IMR-90 (cell line): ENCODE results near the gene GTF2A1. TPM values are rescaled to one million over a fixed set of nuclear protein-coding genes. Genes with fewer than 3 reads are reported as not detected.

Experiments used
- ATAC-seq: fragments of 200-7000 bp; cut with Tn5 transposase; 2 replicates; pipeline ENCODE4 v1.9.1; 2020; ENCODE audit warnings: low read depth, mild to moderate bottlenecking, moderate library complexity
- BruUV-seq: library from RNA; stranded (reverse); fragments of 400-500 nt; replicated peaks from 2 replicates; lab custom pipeline; 2021; lab: Mats Ljungman, UMichigan
- CTCF ChIA-PET: fragments of 300-600 bp; formaldehyde crosslinking; extraction: SDS; loops from one replicate; lab custom pipeline; 2021; ENCODE audit warnings: antibody characterized with exemption; lab: Yijun Ruan, JAX
- POLR2A ChIA-PET: fragments of 300-600 bp; sonication (Branson Sonifier 250); formaldehyde crosslinking; loops from one replicate; lab custom pipeline; 2022; ENCODE audit warnings: antibody characterized with exemption; ENCODE audit not compliant: unreplicated experiment; lab: Charles Lee
- DNase-seq: peaks from one replicate; pipeline ENCODE4 v3.0.0; 2013
- H2AFZ ChIP-seq: replicated peaks from 2 replicates; pipeline ENCODE3; 2013; ENCODE audit warnings: low read length, mild to moderate bottlenecking; ENCODE audit not compliant: poor library complexity
- H2AK5ac ChIP-seq: 2 replicates; pipeline ENCODE4 v1.6.1; 2013; ENCODE audit warnings: low read depth, low read length, inconsistent platforms
- H2AK9ac ChIP-seq: replicated peaks from 2 replicates; pipeline ENCODE3; 2013; ENCODE audit warnings: mild to moderate bottlenecking, low read depth, low read length, moderate library complexity; ENCODE audit not compliant: poor library complexity
- H2BK120ac ChIP-seq: 2 replicates; pipeline ENCODE4 v1.6.1; 2013; ENCODE audit warnings: low read depth, low read length, inconsistent platforms
- H2BK15ac ChIP-seq: 3 replicates; pipeline ENCODE4 v1.6.1; 2013; ENCODE audit warnings: low read depth, low read length, inconsistent platforms
- H2BK20ac ChIP-seq: 2 replicates; pipeline ENCODE4 v1.6.1; 2013; ENCODE audit warnings: low read depth, mild to moderate bottlenecking, inconsistent platforms, low read length, moderate library complexity
- H2BK5ac ChIP-seq: 2 replicates; pipeline ENCODE4 v1.6.1; 2013; ENCODE audit warnings: mild to moderate bottlenecking, low read depth, low read length, inconsistent platforms; ENCODE audit not compliant: poor library complexity, severe bottlenecking
- H3K14ac ChIP-seq: replicated peaks from 2 replicates; pipeline ENCODE4 v1.6.1; 2013; ENCODE audit warnings: low read depth, low read length, inconsistent platforms
- H3K18ac ChIP-seq: 2 replicates; pipeline ENCODE4 v1.6.1; 2013; ENCODE audit warnings: low read depth, low read length, control low read depth
- H3K23ac ChIP-seq: 2 replicates; pipeline ENCODE4 v1.6.1; 2013; ENCODE audit warnings: low read depth, low read length, inconsistent platforms
- H3K27ac ChIP-seq: 2 replicates; pipeline ENCODE4 v1.5.1; 2013; ENCODE audit warnings: mild to moderate bottlenecking, control low read depth, low read length; ENCODE audit not compliant: insufficient read depth
- H3K27me3 ChIP-seq: 2 replicates; pipeline ENCODE4 v1.6.1; 2013; ENCODE audit warnings: low read length; ENCODE audit not compliant: control insufficient read depth, insufficient read depth
- H3K36me3 ChIP-seq: 2 replicates; pipeline ENCODE4 v1.6.1; 2013; ENCODE audit warnings: low read length, mixed read lengths; ENCODE audit not compliant: control insufficient read depth, insufficient read depth
- H3K4ac ChIP-seq: 2 replicates; pipeline ENCODE4 v1.6.1; 2013; ENCODE audit warnings: low read depth, low read length, inconsistent platforms
- H3K4me1 ChIP-seq: 2 replicates; pipeline ENCODE4 v1.6.1; 2013; ENCODE audit warnings: low read length, mixed read lengths; ENCODE audit not compliant: control insufficient read depth, insufficient read depth
- H3K4me2 ChIP-seq: 2 replicates; pipeline ENCODE4 v1.6.1; 2013; ENCODE audit warnings: low read depth, mild to moderate bottlenecking, control low read depth, low read length, moderate library complexity
- H3K4me3 ChIP-seq: 2 replicates; pipeline ENCODE4 v1.5.1; 2013; ENCODE audit warnings: low read depth, mild to moderate bottlenecking, control low read depth, low read length, moderate library complexity; ENCODE audit not compliant: insufficient read depth
- H3K56ac ChIP-seq: 2 replicates; pipeline ENCODE4 v1.6.1; 2013; ENCODE audit warnings: low read length, inconsistent platforms; ENCODE audit not compliant: insufficient read depth; ENCODE audit errors: extremely low read depth
- H3K79me1 ChIP-seq, 2 experiments: 2 replicates each; pipeline ENCODE4 v1.6.1; 2013; ENCODE audit warnings: low read length in 2 of 2, inconsistent platforms in 1 of 2, low read depth in 1 of 2
- H3K9ac ChIP-seq: 2 replicates; pipeline ENCODE4 v1.6.1; 2013; ENCODE audit warnings: low read depth, low read length, control low read depth
- H3K9me1 ChIP-seq: 2 replicates; pipeline ENCODE4 v1.6.1; 2013; ENCODE audit warnings: low read length, inconsistent platforms; ENCODE audit not compliant: insufficient read depth
- H3K9me3 ChIP-seq: 2 replicates; pipeline ENCODE4 v1.6.1; 2013; ENCODE audit warnings: low read length; ENCODE audit not compliant: control insufficient read depth, insufficient read depth
- H4K20me1 ChIP-seq: 2 replicates; pipeline ENCODE4 v1.6.1; 2013; ENCODE audit warnings: low read length, inconsistent platforms; ENCODE audit not compliant: insufficient read depth
- H4K5ac ChIP-seq: 2 replicates; pipeline ENCODE4 v1.6.1; 2013; ENCODE audit warnings: mild to moderate bottlenecking, low read depth, low read length, control low read depth
- H4K8ac ChIP-seq, 2 experiments: 2 replicates each; pipeline ENCODE4 v1.6.1; 2013; ENCODE audit warnings: low read depth in 2 of 2, low read length in 2 of 2, control low read depth in 1 of 2, inconsistent platforms in 1 of 2
- H4K91ac ChIP-seq: 2 replicates; pipeline ENCODE4 v1.6.1; 2013; ENCODE audit warnings: low read depth, low read length, inconsistent platforms; ENCODE audit not compliant: insufficient read depth
- BHLHE40 ChIP-seq: fragments of 150-350 bp; IDR thresholded peaks from 2 replicates; pipeline ENCODE4 v1.6.1; 2016; ENCODE audit warnings: mild to moderate bottlenecking, low read depth, low read length
- CEBPB ChIP-seq: IDR thresholded peaks from 2 replicates; pipeline ENCODE4 v1.6.1; 2012; ENCODE audit warnings: low read depth, low read length, improper control_type of control experiment
- CHD1 ChIP-seq: IDR thresholded peaks from 2 replicates; pipeline ENCODE4 v1.6.1; 2012; ENCODE audit warnings: low read depth, low read length, improper control_type of control experiment
- CTCF ChIP-seq: conservative IDR thresholded peaks from 2 replicates; pipeline ENCODE4 v1.5.1; 2012; ENCODE audit warnings: mild to moderate bottlenecking, low read depth, low read length, improper control_type of control experiment
- ELK1 ChIP-seq: fragments of 150-350 bp; IDR thresholded peaks from 2 replicates; pipeline ENCODE4 v1.6.1; 2016; ENCODE audit warnings: low read depth, mild to moderate bottlenecking, low read length, moderate library complexity, borderline replicate concordance
- FOS ChIP-seq: fragments of 150-350 bp; IDR thresholded peaks from 2 replicates; pipeline ENCODE4 v1.6.1; 2016; ENCODE audit warnings: low read depth, low read length
- MAFK ChIP-seq: IDR thresholded peaks from 2 replicates; pipeline ENCODE4 v1.6.1; 2012; ENCODE audit warnings: low read depth, low read length, improper control_type of control experiment
- MAZ ChIP-seq: IDR thresholded peaks from 2 replicates; pipeline ENCODE4 v1.6.1; 2012; ENCODE audit warnings: low read depth, mild to moderate bottlenecking, low read length, improper control_type of control experiment, moderate library complexity, borderline replicate concordance
- MXI1 ChIP-seq: IDR thresholded peaks from 2 replicates; pipeline ENCODE4 v1.6.1; 2012; ENCODE audit warnings: low read depth, mild to moderate bottlenecking, low read length, moderate library complexity, borderline replicate concordance
- NFE2L2 ChIP-seq: fragments of 150-350 bp; IDR thresholded peaks from 2 replicates; pipeline ENCODE4 v1.6.1; 2016; ENCODE audit warnings: low read depth, mild to moderate bottlenecking, low read length
- POLR2A ChIP-seq: IDR thresholded peaks from 2 replicates; pipeline ENCODE4 v1.6.1; 2012; ENCODE audit warnings: mild to moderate bottlenecking, low read depth, low read length
- RAD21 ChIP-seq: IDR thresholded peaks from 2 replicates; pipeline ENCODE4 v1.6.1; 2012; ENCODE audit warnings: low read length, improper control_type of control experiment
- RCOR1 ChIP-seq: IDR thresholded peaks from 2 replicates; pipeline ENCODE4 v1.6.1; 2012; ENCODE audit warnings: mild to moderate bottlenecking, low read length, improper control_type of control experiment; ENCODE audit not compliant: insufficient replicate concordance
- RFX5 ChIP-seq: IDR thresholded peaks from 2 replicates; pipeline ENCODE4 v1.8.0; 2012; ENCODE audit warnings: low read depth, mild to moderate bottlenecking, low read length, moderate library complexity
- SMC3 ChIP-seq: fragments of 150-350 bp; IDR thresholded peaks from 2 replicates; pipeline ENCODE4 v1.6.1; 2016; ENCODE audit warnings: low read depth, mild to moderate bottlenecking, antibody characterized with exemption, low read length, moderate library complexity
- USF2 ChIP-seq: fragments of 150-350 bp; IDR thresholded peaks from 2 replicates; pipeline ENCODE4 v1.6.1; 2017; ENCODE audit warnings: mild to moderate bottlenecking, antibody characterized with exemption, low read length, low read depth
- WGBS, 2 experiments: methylation state at CpG; one replicate each; pipeline versions ENCODE4 v1.1.5 to v1.1.7; 2013; ENCODE audit warnings: missing lambda C conversion rate in 2 of 2; ENCODE audit not compliant: insufficient read length in 1 of 2; ENCODE audit errors: extremely low coverage in 2 of 2; 5-methylcytosine and 5-hydroxymethylcytosine counted together
- dilution Hi-C: fragments of 300-500 bp; cut with HindIII; formaldehyde crosslinking; loops from one replicate; pipeline ENCODE4 v1.14.3; 2018; ENCODE audit warnings: low sequenced_read_pairs; ENCODE audit not compliant: unreplicated experiment
- in situ Hi-C: fragments of 300-500 bp; cut with MboI; formaldehyde crosslinking; loops from 3 replicates; pipeline ENCODE4 v1.14.3; 2019; ENCODE audit warnings: low sequenced_read_pairs, inconsistent platforms, mixed read lengths
- intact Hi-C: fragments of 100-400 bp; cut with micrococcal nuclease; formaldehyde crosslinking; loops from 2 replicates; pipeline ENCODE4 v1.10.0; 2022
- polyA plus RNA-seq, 3 experiments: library from polyadenylated mRNA; depleted of rRNA; stranded (reverse); fragments of >200 nt; gene quantifications; 2 replicates each; pipeline ENCODE4 v1.2.3, GENCODE V29; 2012; ENCODE audit warnings: low replicate concordance in 1 of 3
- total RNA-seq: library from RNA; depleted of rRNA; stranded (reverse); fragments of >200 nt; gene quantifications from 2 replicates; pipeline ENCODE4 v1.2.3, GENCODE V29; 2012

GTF2A1 gene
- total and polyA plus RNA-seq, 2 of the 4 experiments (the other 2 are of a cell fraction), result 16.0 to 60.4 TPM

GRCh38 chr14:81127785-81128184, 93.0 kb downstream of the GTF2A1 start:
- DNase-seq (peak; percentile 11), ATAC-seq (no peak)
- Histone ChIP-seq H3K9me3 (no peaks in the 10 kb centered on the region), H3K36me3 (no peaks in the 10 kb centered on the region), H3K56ac (no peak overlapping the region), H3K9ac (no peak overlapping the region), H3K4me2 (no peak overlapping the region), H4K8ac (no peak overlapping the region), H2AK9ac (no peak overlapping the region), H2BK120ac (no peak overlapping the region), H4K5ac (no peak overlapping the region), H3K4me3 (no peak overlapping the region), H2BK20ac (no peak overlapping the region), H2BK5ac (no peak overlapping the region), H3K27ac (no peak overlapping the region), H4K91ac (no peak overlapping the region), H2AK5ac (no peak overlapping the region), H3K9me1 (no peaks in the 10 kb centered on the region), H4K20me1 (no peaks in the 10 kb centered on the region), H3K27me3 (peaks cover 2% of the 10 kb centered on the region; the same call in 1 of the 2 replicates), H3K23ac (no peak overlapping the region), H3K79me1 (no peaks in the 10 kb centered on the region), H3K4me1 (no peaks in the 10 kb centered on the region), H2AFZ (no peak overlapping the region), H3K18ac (no peak overlapping the region), H3K14ac (no peak overlapping the region), H3K4ac (no peak overlapping the region), H2BK15ac (no peak overlapping the region)
- no TSS peak for BruUV-seq
- ChIA-PET POLR2A (no interaction called here), CTCF (no interaction called here)
- WGBS, 2 experiments, result no CpG with 5 or more reads among the region's 5 CpGs
- in situ Hi-C loops (no loop called here), intact Hi-C loops (no loop called here), dilution Hi-C loops (no loop called here)
- TF ChIP-seq RFX5 (no peak), NFE2L2 (peak; percentile 14; the same call in 1 of the 2 replicates), MXI1 (no peak), MAZ (no peak), SMC3 (no peak), CHD1 (no peak), USF2 (no peak), ELK1 (no peak), RCOR1 (no peak), POLR2A (no peak), RAD21 (no peak), FOS (no peak), MAFK (peak; percentile 57; the same call in 1 of the 2 replicates), CTCF (no peak), CEBPB (peak; percentile 73), BHLHE40 (no peak)
